Neural crest cell (in vitro differentiated cells): ENCODE measurements around the gene CXCL3. TPM values are rescaled to one million over a fixed set of nuclear protein-coding genes. Genes with fewer than 3 reads are reported as not detected.

Experiments
- DNase-seq: peaks from one replicate; pipeline ENCODE4 v3.0.0; 2021; ENCODE audit warnings: low read depth, mixed read lengths, low spot score
- H3K27ac Mint-ChIP-seq: one replicate; pipeline ENCODE4 v1.8.0; 2021; ENCODE audit warnings: mild to moderate bottlenecking, mixed read lengths; ENCODE audit not compliant: unreplicated experiment
- H3K27me3 Mint-ChIP-seq: 2 replicates; pipeline ENCODE4 v1.8.0; 2021; ENCODE audit warnings: low read depth, mild to moderate bottlenecking, mixed read lengths
- H3K36me3 Mint-ChIP-seq: 2 replicates; pipeline ENCODE4 v1.8.0; 2021; ENCODE audit warnings: low read depth, mild to moderate bottlenecking, mixed read lengths
- H3K4me1 Mint-ChIP-seq: 2 replicates; pipeline ENCODE4 v1.8.0; 2021; ENCODE audit warnings: mixed read lengths
- H3K4me3 Mint-ChIP-seq: one replicate; pipeline ENCODE4 v1.8.0; 2021; ENCODE audit warnings: mild to moderate bottlenecking, mixed read lengths
- H3K9me3 Mint-ChIP-seq: 2 replicates; pipeline ENCODE4 v1.8.0; 2021; ENCODE audit warnings: mixed read lengths
- CTCF ChIP-seq: fragments of 200-600 bp; sonication (generic); conservative IDR thresholded peaks from 2 replicates; pipeline ENCODE4 v1.5.0; 2021; ENCODE audit warnings: antibody characterized with exemption, mild to moderate bottlenecking
- total RNA-seq: library from RNA; stranded (reverse); gene quantifications from 2 replicates; pipeline ENCODE4 v1.2.1, GENCODE V29; 2021

CXCL3 gene
- total RNA-seq, 1 donor from 2014 or later, result 0.63 TPM

- no peak overlapping the region for H3K27ac Mint-ChIP-seq
- no peaks in the 10 kb centered on the region for H3K4me1 Mint-ChIP-seq
- no peaks in the 10 kb centered on the region for H3K36me3 Mint-ChIP-seq
- DNase-seq, result no peak
- no peak for TF ChIP-seq CTCF
- peaks cover 2% of the 10 kb centered on the region for H3K9me3 Mint-ChIP-seq
- H3K4me3 Mint-ChIP-seq, result no peak overlapping the region
- H3K27me3 Mint-ChIP-seq, result peaks cover 3% of the 10 kb centered on the region
These were observed 10.0 kb downstream of the CXCL3 start for GRCh38 chr4:74028504-74028903.

GRCh38 chr4:74023709-74024108 lies 14.8 kb downstream of the CXCL3 start:
- no peaks in the 10 kb centered on the region for H3K4me1 Mint-ChIP-seq
- TF ChIP-seq CTCF, result no peak
- H3K36me3 Mint-ChIP-seq, result no peaks in the 10 kb centered on the region
- H3K27me3 Mint-ChIP-seq, result no peaks in the 10 kb centered on the region
- no peak overlapping the region for H3K27ac Mint-ChIP-seq
- H3K9me3 Mint-ChIP-seq, result peaks cover 2% of the 10 kb centered on the region
- no peak overlapping the region for H3K4me3 Mint-ChIP-seq
- no peak for DNase-seq

DNA sequence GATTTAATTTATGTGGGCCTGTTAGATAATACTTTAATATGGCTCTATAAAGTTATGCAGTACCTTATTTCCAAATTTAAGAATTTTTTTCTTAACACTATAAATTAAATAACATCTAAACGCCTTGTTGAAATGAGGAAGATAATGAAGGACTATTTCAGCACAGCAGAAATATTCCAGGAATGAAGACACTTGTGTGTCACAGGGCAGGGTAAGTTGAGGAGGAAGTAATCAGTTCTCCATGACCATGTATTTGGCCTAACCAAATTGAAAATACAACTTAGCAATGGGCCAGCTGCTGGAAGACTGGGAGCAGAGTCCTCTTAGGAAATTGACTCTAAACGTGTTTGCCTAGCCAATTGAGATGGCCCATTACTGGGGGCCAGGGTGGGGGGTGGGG lies 16.9 kb downstream of the CXCL3 start:
- no peaks in the 10 kb centered on the region for H3K27me3 Mint-ChIP-seq
- H3K4me3 Mint-ChIP-seq, result no peak overlapping the region
- no peak overlapping the region for H3K27ac Mint-ChIP-seq
- H3K36me3 Mint-ChIP-seq, result no peaks in the 10 kb centered on the region
- peaks cover 2% of the 10 kb centered on the region for H3K9me3 Mint-ChIP-seq
- H3K4me1 Mint-ChIP-seq, result no peaks in the 10 kb centered on the region
- no peak for TF ChIP-seq CTCF
- no peak for DNase-seq

DNA sequence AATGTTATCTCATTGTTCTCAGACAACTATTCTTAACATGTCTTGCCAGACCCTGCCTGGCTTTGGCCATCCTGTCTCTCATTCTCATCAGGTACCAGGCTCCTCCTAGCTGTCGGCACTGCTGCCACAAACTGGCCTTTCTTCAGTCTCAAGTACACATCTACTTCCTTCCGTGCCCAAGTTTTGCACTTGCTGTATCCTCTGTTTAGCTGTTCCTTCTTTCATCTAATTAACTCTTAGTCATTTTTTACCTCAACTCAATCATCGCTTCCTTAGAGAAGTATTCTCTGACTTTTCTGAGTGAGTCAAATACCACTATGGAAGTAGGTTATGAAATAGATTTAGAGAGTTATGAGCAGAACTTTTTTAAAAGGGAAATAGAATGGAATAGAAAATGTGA lies 19.7 kb downstream of the CXCL3 start:
- H3K27me3 Mint-ChIP-seq, result peaks cover 5% of the 10 kb centered on the region
- no peaks in the 10 kb centered on the region for H3K36me3 Mint-ChIP-seq
- peaks cover 4% of the 10 kb centered on the region for H3K4me1 Mint-ChIP-seq
- H3K9me3 Mint-ChIP-seq, result no peaks in the 10 kb centered on the region
- no peak for TF ChIP-seq CTCF
- H3K27ac Mint-ChIP-seq, result no peak overlapping the region
- no peak for DNase-seq
- no peak overlapping the region for H3K4me3 Mint-ChIP-seq

DNA sequence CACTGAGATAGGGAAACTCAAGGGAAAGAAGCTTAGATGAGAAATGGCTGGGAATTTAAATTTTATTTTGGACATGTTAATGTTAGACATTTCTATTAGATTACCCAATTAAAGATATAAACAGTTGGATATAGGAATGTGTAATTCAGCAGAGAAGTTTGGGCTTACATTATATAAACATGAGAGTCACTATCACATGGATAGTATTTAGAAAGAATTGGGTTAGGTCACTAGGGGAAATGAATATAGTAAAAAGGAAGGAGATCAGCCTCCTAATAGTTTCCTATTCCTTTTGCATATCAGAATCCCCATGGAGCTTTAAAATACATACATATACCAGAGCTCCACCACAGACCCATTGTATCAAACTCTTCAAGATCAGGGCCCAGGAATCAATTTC lies 20.4 kb downstream of the CXCL3 start:
- no peak for DNase-seq
- Mint-ChIP-seq H3K36me3 (no peaks in the 10 kb centered on the region), H3K27me3 (peaks cover 9% of the 10 kb centered on the region), H3K4me3 (no peak overlapping the region), H3K27ac (no peak overlapping the region), H3K9me3 (no peaks in the 10 kb centered on the region), H3K4me1 (peaks cover 4% of the 10 kb centered on the region)
- no peak for TF ChIP-seq CTCF

DNA sequence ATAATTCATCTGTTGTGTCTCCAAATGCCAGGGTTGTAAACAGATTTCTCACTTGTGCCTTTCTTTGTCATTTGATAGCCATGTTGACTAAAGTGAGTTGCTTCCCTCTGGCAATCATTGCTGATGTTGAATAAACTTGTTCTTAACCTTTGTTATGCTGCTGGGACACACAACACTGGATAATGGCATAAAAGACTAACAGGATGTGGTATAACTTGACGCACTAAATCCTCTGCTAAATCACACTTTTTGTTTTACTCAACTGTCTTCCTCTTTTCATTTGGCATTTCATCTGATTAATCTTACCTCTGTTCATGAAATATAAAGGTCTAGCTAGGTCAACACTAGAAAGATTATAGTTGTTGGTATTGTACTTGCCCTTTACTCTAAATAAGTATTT lies 22.4 kb downstream of the CXCL3 start:
- Mint-ChIP-seq H3K27ac (no peak overlapping the region), H3K9me3 (no peaks in the 10 kb centered on the region), H3K4me3 (no peak overlapping the region), H3K36me3 (no peaks in the 10 kb centered on the region), H3K4me1 (peaks cover 4% of the 10 kb centered on the region), H3K27me3 (peaks cover 9% of the 10 kb centered on the region)
- TF ChIP-seq CTCF, result no peak
- DNase-seq, result no peak
